Trophoblast cell (in vitro differentiated cells and primary cell): ENCODE measurements around the gene AGTPBP1.
A peak's percentile ranks its signal among the peaks of the same experiment; 100 is the strongest.

Experiments
- DNase-seq, 2 donors: peaks; one replicate each; pipeline ENCODE4 v3.0.0-alpha.2; 2016
- H2AFZ ChIP-seq: 2 replicates; pipeline ENCODE4 v1.6.1; 2013; ENCODE audit warnings: low read length, moderate library complexity, mild to moderate bottlenecking; ENCODE audit not compliant: insufficient read depth, poor library complexity
- H2AK5ac ChIP-seq: 2 replicates; pipeline ENCODE4 v1.6.1; 2013; ENCODE audit warnings: mild to moderate bottlenecking, low read length
- H2BK120ac ChIP-seq: 2 replicates; pipeline ENCODE4 v1.6.1; 2013; ENCODE audit warnings: low read length, mild to moderate bottlenecking, moderate library complexity; ENCODE audit not compliant: insufficient read depth, poor library complexity
- H2BK12ac ChIP-seq: 2 replicates; pipeline ENCODE4 v1.6.1; 2013; ENCODE audit warnings: mild to moderate bottlenecking, low read length, moderate library complexity
- H2BK5ac ChIP-seq: 2 replicates; pipeline ENCODE4 v1.6.1; 2013; ENCODE audit warnings: low read length, low read depth, moderate library complexity, mild to moderate bottlenecking; ENCODE audit not compliant: poor library complexity
- H3K14ac ChIP-seq: 2 replicates; pipeline ENCODE4 v1.6.1; 2013; ENCODE audit warnings: mild to moderate bottlenecking, low read length
- H3K18ac ChIP-seq: 2 replicates; pipeline ENCODE4 v1.6.1; 2013; ENCODE audit warnings: mild to moderate bottlenecking, low read length
- H3K23ac ChIP-seq: 2 replicates; pipeline ENCODE4 v1.6.1; 2013; ENCODE audit warnings: low read length
- H3K27ac ChIP-seq: 2 replicates; pipeline ENCODE4 v1.5.1; 2013; ENCODE audit warnings: low read depth, mild to moderate bottlenecking, inconsistent platforms, low read length, moderate library complexity
- H3K27me3 ChIP-seq: 2 replicates; pipeline ENCODE4 v1.6.1; 2013; ENCODE audit warnings: inconsistent platforms, mild to moderate bottlenecking, low read length, moderate library complexity; ENCODE audit not compliant: insufficient read depth
- H3K36me3 ChIP-seq, 2 experiments: 1 replicate in 1 of 2; 2 replicates in 1 of 2; pipeline ENCODE4 v1.6.1; 2013; ENCODE audit warnings: low read length in 2 of 2, mild to moderate bottlenecking in 2 of 2, moderate library complexity in 1 of 2; ENCODE audit not compliant: insufficient read depth in 2 of 2, control insufficient read depth in 1 of 2
- H3K4ac ChIP-seq: 2 replicates; pipeline ENCODE4 v1.6.1; 2013; ENCODE audit warnings: low read depth, mild to moderate bottlenecking, low read length, moderate library complexity
- H3K4me1 ChIP-seq, 2 experiments: 1 replicate in 1 of 2; 2 replicates in 1 of 2; pipeline ENCODE4 v1.6.1; 2013; ENCODE audit warnings: low read length in 2 of 2, mild to moderate bottlenecking in 2 of 2, moderate library complexity in 1 of 2; ENCODE audit not compliant: insufficient read depth in 2 of 2, control insufficient read depth in 1 of 2
- H3K4me2 ChIP-seq: 2 replicates; pipeline ENCODE4 v1.6.1; 2013; ENCODE audit warnings: inconsistent platforms, mild to moderate bottlenecking, low read length, moderate library complexity
- H3K4me3 ChIP-seq: 2 replicates; pipeline ENCODE4 v1.5.1; 2013; ENCODE audit warnings: mild to moderate bottlenecking, low read depth, low read length, inconsistent platforms
- H3K79me1 ChIP-seq: one replicate; pipeline ENCODE4 v1.6.1; 2013; ENCODE audit warnings: low read length
- H3K79me2 ChIP-seq: 2 replicates; pipeline ENCODE4 v1.6.1; 2013; ENCODE audit warnings: low read length, mild to moderate bottlenecking; ENCODE audit not compliant: control insufficient read depth, insufficient read depth, poor library complexity
- H3K9ac ChIP-seq: 2 replicates; pipeline ENCODE4 v1.6.1; 2013; ENCODE audit warnings: mild to moderate bottlenecking, low read length
- H3K9me3 ChIP-seq: 2 replicates; pipeline ENCODE4 v1.6.1; 2013; ENCODE audit warnings: low read depth, mild to moderate bottlenecking, control low read depth, inconsistent platforms, low read length; ENCODE audit not compliant: insufficient read depth
- H4K12ac ChIP-seq: 2 replicates; pipeline ENCODE4 v1.6.1; 2013; ENCODE audit warnings: low read depth, mild to moderate bottlenecking, low read length, moderate library complexity
- H4K8ac ChIP-seq: 2 replicates; pipeline ENCODE4 v1.6.1; 2013; ENCODE audit warnings: low read depth, mild to moderate bottlenecking, low read length, moderate library complexity
- H4K91ac ChIP-seq: one replicate; pipeline ENCODE4 v1.6.1; 2013; ENCODE audit warnings: low read depth, mild to moderate bottlenecking, low read length, moderate library complexity
- WGBS: extraction: QIAGEN DNeasy Blood & Tissue Kit; methylation state at CpG from one replicate; pipeline ENCODE4 v1.1.7; 2013; ENCODE audit warnings: missing lambda C conversion rate; ENCODE audit not compliant: insufficient read length, insufficient coverage; ENCODE audit errors: extremely low coverage; 5-methylcytosine and 5-hydroxymethylcytosine counted together

Gene AGTPBP1

GRCh38 chr9:85617141-85617670, 124.5 kb downstream of the AGTPBP1 start:
- H3K4ac ChIP-seq: no peak overlapping the region
- no peak overlapping the region for H2BK12ac ChIP-seq
- H3K27me3 ChIP-seq: no peaks in the 10 kb centered on the region
- no peak overlapping the region for H2AFZ ChIP-seq
- H4K12ac ChIP-seq: no peak overlapping the region
- H2BK5ac ChIP-seq: no peak overlapping the region
- H3K79me1 ChIP-seq: no peaks in the 10 kb centered on the region
- H3K4me1 ChIP-seq: no peaks in the 10 kb centered on the region
- WGBS: no CpG with 5 or more reads among the region's 1 CpG
- H2AK5ac ChIP-seq: no peak overlapping the region
- no peak overlapping the region for H2BK120ac ChIP-seq
- no peak overlapping the region for H3K14ac ChIP-seq
- H4K91ac ChIP-seq: no peak overlapping the region
- H3K18ac ChIP-seq: no peak overlapping the region
- no peak overlapping the region for H3K27ac ChIP-seq
- no peak for DNase-seq
- no peak overlapping the region for H3K9ac ChIP-seq
- no peaks in the 10 kb centered on the region for H3K79me2 ChIP-seq
- H3K4me3 ChIP-seq: no peak overlapping the region
- no peak overlapping the region for H3K23ac ChIP-seq
- H3K4me2 ChIP-seq: no peak overlapping the region
- peaks cover 0 to 2% of the 10 kb centered on the region in 2 experiments for H3K36me3 ChIP-seq
- no peaks in the 10 kb centered on the region for H3K9me3 ChIP-seq
- no peak overlapping the region for H4K8ac ChIP-seq

GRCh38 chr9:85615792-85616191, 126.0 kb downstream of the AGTPBP1 start:
- no CpG with 5 or more reads among the region's 1 CpG for WGBS
- H3K14ac ChIP-seq: no peak overlapping the region
- H3K4me3 ChIP-seq: no peak overlapping the region
- DNase-seq: no peak
- no peak overlapping the region for H2BK5ac ChIP-seq
- no peak overlapping the region for H3K27ac ChIP-seq
- H3K79me2 ChIP-seq: no peaks in the 10 kb centered on the region
- no peak overlapping the region for H4K12ac ChIP-seq
- H2AFZ ChIP-seq: no peak overlapping the region
- no peak overlapping the region for H2BK12ac ChIP-seq
- no peak overlapping the region for H4K8ac ChIP-seq
- no peak overlapping the region for H3K9ac ChIP-seq
- H2BK120ac ChIP-seq: no peak overlapping the region
- no peak overlapping the region for H3K18ac ChIP-seq
- no peak overlapping the region for H3K23ac ChIP-seq
- H2AK5ac ChIP-seq: no peak overlapping the region
- H3K4me2 ChIP-seq: no peak overlapping the region
- no peaks in the 10 kb centered on the region for H3K9me3 ChIP-seq
- H4K91ac ChIP-seq: no peak overlapping the region
- no peaks in the 10 kb centered on the region for H3K4me1 ChIP-seq
- H3K79me1 ChIP-seq: no peaks in the 10 kb centered on the region
- H3K27me3 ChIP-seq: no peaks in the 10 kb centered on the region
- no peak overlapping the region for H3K4ac ChIP-seq
- H3K36me3 ChIP-seq: peaks cover 0 to 2% of the 10 kb centered on the region in 2 experiments

GRCh38 chr9:85610074-85610860, 131.5 kb downstream of the AGTPBP1 start:
- Histone ChIP-seq H3K4me3 (no peak overlapping the region), H3K79me2 (no peaks in the 10 kb centered on the region), H4K8ac (no peak overlapping the region), H3K14ac (no peak overlapping the region), H3K9ac (no peak overlapping the region), H3K27ac (no peak overlapping the region), H3K4ac (no peak overlapping the region), H2AFZ (no peak overlapping the region), H2BK5ac (no peak overlapping the region), H3K18ac (no peak overlapping the region), H2BK120ac (no peak overlapping the region), H3K23ac (no peak overlapping the region), H3K27me3 (no peaks in the 10 kb centered on the region), H3K4me1 (no peaks in the 10 kb centered on the region), H3K9me3 (no peaks in the 10 kb centered on the region), H4K91ac (no peak overlapping the region), H3K36me3 (no peaks in the 10 kb centered on the region), H2AK5ac (no peak overlapping the region), H2BK12ac (no peak overlapping the region), H3K4me2 (no peak overlapping the region), H3K79me1 (no peaks in the 10 kb centered on the region), H4K12ac (no peak overlapping the region)
- no CpG with 5 or more reads among the region's 4 CpGs for WGBS
- DNase-seq: peak; percentile 24 to 84

- Histone ChIP-seq H3K36me3 (no peaks in the 10 kb centered on the region), H2AFZ (no peak overlapping the region), H2BK5ac (no peak overlapping the region), H3K18ac (no peak overlapping the region), H3K4me2 (no peak overlapping the region), H3K79me1 (peaks cover 1% of the 10 kb centered on the region), H3K27ac (no peak overlapping the region), H3K14ac (no peak overlapping the region), H3K4me1 (peaks cover 13 to 15% of the 10 kb centered on the region in 2 experiments), H3K9ac (no peak overlapping the region), H3K27me3 (no peaks in the 10 kb centered on the region), H2BK120ac (no peak overlapping the region), H4K12ac (no peak overlapping the region), H4K91ac (no peak overlapping the region), H3K79me2 (no peaks in the 10 kb centered on the region), H2AK5ac (no peak overlapping the region), H4K8ac (no peak overlapping the region), H3K9me3 (peaks cover 2% of the 10 kb centered on the region), H3K4ac (no peak overlapping the region), H2BK12ac (no peak overlapping the region), H3K23ac (no peak overlapping the region), H3K4me3 (no peak overlapping the region)
- no CpG with 5 or more reads among the region's 1 CpG for WGBS
- DNase-seq: no peak
Measured at GRCh38 chr9:85605905-85606304, 135.8 kb downstream of the AGTPBP1 start.
